Esophagus squamous epithelium (tissue), 5 donors: ENCODE data around the gene ALOX15B. TPM values are rescaled to one million over a fixed set of nuclear protein-coding genes. Genes with fewer than 3 reads are reported as not detected.

Source experiments
- DNase-seq: peaks from one replicate; lab custom pipeline; 2025; lab: John Stamatoyannopoulos, UW
- H3K27ac ChIP-seq, 4 donors: fragments of 200-600 bp; sonication (generic); one replicate each; pipeline ENCODE4 v1.5.1; 2016 to 2019; ENCODE audit warnings: mild to moderate bottlenecking in 1 of 4
- H3K27me3 ChIP-seq, 4 donors: fragments of 200-600 bp; sonication (generic); 1 replicate in 3 of 4; 2 replicates in 1 of 4; pipeline versions ENCODE4 v1.5.1 to v1.6.0; 2017 to 2021; ENCODE audit warnings: antibody characterized with exemption in 1 of 4
- H3K36me3 ChIP-seq, 3 donors: fragments of 200-600 bp; sonication (generic); one replicate each; pipeline ENCODE4 v1.5.1; 2016 to 2019
- H3K4me1 ChIP-seq, 3 donors: fragments of 200-600 bp; sonication (generic); one replicate each; pipeline ENCODE4 v1.5.1; 2017 to 2019
- H3K4me3 ChIP-seq, 4 donors: fragments of 200-600 bp; sonication (generic); 1 replicate in 3 of 4; 2 replicates in 1 of 4; pipeline ENCODE4 v1.5.1; 2016 to 2019; ENCODE audit warnings: mild to moderate bottlenecking in 2 of 4, moderate library complexity in 1 of 4
- H3K9me3 ChIP-seq, 3 donors: fragments of 200-600 bp; sonication (generic); one replicate each; pipeline ENCODE4 v1.5.1; 2016 to 2019
- POLR2A ChIP-seq, 4 donors: fragments of 450-650 bp; IDR thresholded peaks; one replicate each; pipeline ENCODE4 v1.6.1; 2017; ENCODE audit warnings: antibody characterized with exemption in 4 of 4, mild to moderate bottlenecking in 4 of 4, moderate library complexity in 3 of 4
- WGBS, 2 donors: methylation state at CpG; one replicate each; pipeline ENCODE4 v1.1.5; 2018; 5-methylcytosine and 5-hydroxymethylcytosine counted together
- intact Hi-C: fragments of 100-400 bp; cut with DNase I; formaldehyde crosslinking; loops from one replicate; pipeline ENCODE4 v1.15.0; 2022
- total RNA-seq, 4 donors: library from RNA; depleted of rRNA; stranded (reverse); fragments of >200 nt; gene quantifications; one replicate each; pipeline ENCODE4 v1.1.0, GENCODE V29; 2016
- TF ChIP-seq, protein P1 (sequence below), 6 experiments: fragments of 450-650 bp in 4 of 6; fragments of 200-600 bp in 2 of 6; sonication (generic) in 2 of 6; IDR thresholded peaks; one replicate each; pipeline ENCODE4 v1.5.1; 2016 to 2019; ENCODE audit warnings: antibody characterized with exemption in 6 of 6, mild to moderate bottlenecking in 4 of 6, moderate library complexity in 4 of 6
- donor health status: DM: yes; HTN: yes; CAD: no.

Gene ALOX15B
- total RNA-seq, 4 donors from 2014 or later: 24.0 to 104 (median 50.5) TPM

DNA sequence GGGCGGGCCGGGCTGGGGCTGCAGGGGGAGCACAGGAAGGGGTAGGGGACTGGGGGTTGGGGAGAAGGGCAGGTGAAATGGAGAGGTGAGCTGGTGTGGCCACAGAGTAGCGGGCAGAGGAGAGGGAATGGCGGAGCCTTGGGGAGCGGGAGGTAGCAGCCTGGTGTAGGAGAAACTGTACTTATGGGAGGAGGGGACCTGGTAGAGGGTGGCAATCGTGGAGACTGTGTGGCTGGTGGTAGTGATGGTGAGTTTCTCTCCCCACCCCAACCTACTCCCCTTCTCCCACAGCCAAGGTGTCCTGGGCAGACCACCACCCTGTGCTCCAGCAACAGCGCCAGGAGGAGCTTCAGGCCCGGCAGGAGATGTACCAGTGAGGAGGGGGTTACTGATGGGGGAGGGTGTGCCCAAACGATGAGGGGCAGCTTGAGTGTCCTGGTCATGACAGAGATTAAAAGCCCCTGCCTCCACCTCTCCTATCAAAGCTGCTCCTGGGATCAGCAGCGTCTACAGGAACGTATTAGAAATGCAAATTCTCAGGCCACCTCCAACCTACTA is 831 bp downstream of the ALOX15B start:
- Histone ChIP-seq H3K27ac (peak overlapping the region; percentile 36 to 84 (median 82)), H3K9me3 (no peaks in the 10 kb centered on the region), H3K4me1 (peaks cover 8 to 46% (median 24%) of the 10 kb centered on the region in 3 donors), H3K27me3 (peaks cover 0 to 39% (median 0%) of the 10 kb centered on the region in 4 donors), H3K36me3 (peaks cover 0 to 15% (median 0%) of the 10 kb centered on the region in 3 donors), H3K4me3 (peak overlapping the region; percentile 48 to 69 (median 58))
- 49 to 73% methylated on average over 7 to 9 of the region's 11 CpGs for WGBS, 2 donors
- no peak for TF ChIP-seq POLR2A (IDR thresholded peaks at IDR 0.05)
- TF ChIP-seq, protein P1, sequence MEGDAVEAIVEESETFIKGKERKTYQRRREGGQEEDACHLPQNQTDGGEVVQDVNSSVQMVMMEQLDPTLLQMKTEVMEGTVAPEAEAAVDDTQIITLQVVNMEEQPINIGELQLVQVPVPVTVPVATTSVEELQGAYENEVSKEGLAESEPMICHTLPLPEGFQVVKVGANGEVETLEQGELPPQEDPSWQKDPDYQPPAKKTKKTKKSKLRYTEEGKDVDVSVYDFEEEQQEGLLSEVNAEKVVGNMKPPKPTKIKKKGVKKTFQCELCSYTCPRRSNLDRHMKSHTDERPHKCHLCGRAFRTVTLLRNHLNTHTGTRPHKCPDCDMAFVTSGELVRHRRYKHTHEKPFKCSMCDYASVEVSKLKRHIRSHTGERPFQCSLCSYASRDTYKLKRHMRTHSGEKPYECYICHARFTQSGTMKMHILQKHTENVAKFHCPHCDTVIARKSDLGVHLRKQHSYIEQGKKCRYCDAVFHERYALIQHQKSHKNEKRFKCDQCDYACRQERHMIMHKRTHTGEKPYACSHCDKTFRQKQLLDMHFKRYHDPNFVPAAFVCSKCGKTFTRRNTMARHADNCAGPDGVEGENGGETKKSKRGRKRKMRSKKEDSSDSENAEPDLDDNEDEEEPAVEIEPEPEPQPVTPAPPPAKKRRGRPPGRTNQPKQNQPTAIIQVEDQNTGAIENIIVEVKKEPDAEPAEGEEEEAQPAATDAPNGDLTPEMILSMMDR (IDR thresholded peaks at IDR 0.05): no peak
- intact Hi-C loops: loop anchor here (10.0 kb wide), 1 partner anchor 45 kb away; no protein-coding TSS in a partner anchor
- no peak for DNase-seq

DNA sequence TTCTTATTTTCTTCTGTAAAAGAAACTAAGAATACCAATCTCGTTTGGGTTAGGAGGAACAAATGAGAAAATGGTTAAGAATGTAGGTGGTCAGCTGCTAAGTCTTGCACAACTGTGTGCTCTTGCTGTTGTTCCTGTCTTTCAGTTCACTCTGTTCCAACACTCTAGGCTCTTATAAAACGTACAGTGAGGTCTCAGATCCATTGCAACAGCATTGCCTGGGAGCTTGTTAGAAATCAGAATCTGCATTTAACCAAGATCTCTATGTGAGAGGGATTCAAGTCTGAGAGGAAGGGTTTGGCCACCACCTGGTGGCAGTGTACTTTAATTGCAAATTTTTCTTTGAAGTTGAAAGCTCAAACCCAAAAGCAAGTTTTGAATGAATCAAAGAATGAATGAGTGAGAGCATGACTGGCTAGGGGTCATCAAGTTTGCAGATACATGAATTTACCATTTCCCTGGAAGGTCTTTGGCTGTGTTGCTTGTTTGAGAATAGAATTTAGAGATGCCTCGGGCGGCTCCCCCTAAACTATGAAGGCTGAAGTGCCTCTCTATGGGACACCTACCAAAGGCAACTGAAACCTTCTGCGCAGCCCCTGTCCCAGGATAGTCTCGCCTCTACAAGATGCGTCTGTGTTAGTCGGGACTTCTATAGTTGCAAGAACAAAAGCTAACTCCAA is 2.5 kb downstream of the ALOX15B start:
- intact Hi-C loops: loop anchor here (10.0 kb wide), 1 partner anchor 47 kb away; no protein-coding TSS in a partner anchor
- WGBS, 2 donors: 51 to 59% methylated on average over 7 to 8 of the region's 8 CpGs
- TF ChIP-seq POLR2A (IDR thresholded peaks at IDR 0.05): no peak
- TF ChIP-seq, protein P1 (IDR thresholded peaks at IDR 0.05): peak; percentile 50 to 82 (median 63)

DNA sequence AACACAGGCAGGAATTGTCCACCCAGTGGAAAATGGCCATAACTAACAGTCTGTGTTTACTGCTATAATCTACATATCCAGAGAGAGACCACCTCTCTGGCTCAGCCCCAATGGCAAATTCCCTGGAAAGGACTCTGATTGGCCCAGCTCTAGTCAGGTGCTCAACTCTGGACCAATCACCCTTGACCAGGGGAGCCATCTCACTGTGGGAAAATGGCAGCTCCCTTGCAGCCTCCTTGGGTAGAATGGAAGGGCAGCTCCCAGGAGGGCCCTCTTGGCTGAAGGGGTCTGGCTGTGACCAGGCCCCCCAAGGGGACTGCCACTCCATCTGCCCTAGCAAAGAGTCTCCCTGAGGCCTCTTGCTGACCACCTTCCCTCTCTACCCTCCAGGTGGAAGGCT is 3.1 kb downstream of the ALOX15B start:
- no peak for DNase-seq
- Histone ChIP-seq H3K4me3 (no peak overlapping the region), H3K27me3 (peaks cover 0 to 59% (median 0%) of the 10 kb centered on the region in 4 donors)

More for the DNA sequence above, 2.5 kb downstream of the ALOX15B start:
- H3K27me3 ChIP-seq: peaks cover 0 to 53% (median 0%) of the 10 kb centered on the region in 4 donors
- H3K4me1 ChIP-seq: peaks cover 8 to 46% (median 24%) of the 10 kb centered on the region in 3 donors
- peak overlapping the region; percentile 81 to 89 (median 84) for H3K27ac ChIP-seq
- peak overlapping the region in 2 of 4 donors; percentile 37 to 56 for H3K4me3 ChIP-seq
- H3K9me3 ChIP-seq: no peaks in the 10 kb centered on the region
- DNase-seq: no peak
- peaks cover 0 to 15% (median 0%) of the 10 kb centered on the region in 3 donors for H3K36me3 ChIP-seq

DNA sequence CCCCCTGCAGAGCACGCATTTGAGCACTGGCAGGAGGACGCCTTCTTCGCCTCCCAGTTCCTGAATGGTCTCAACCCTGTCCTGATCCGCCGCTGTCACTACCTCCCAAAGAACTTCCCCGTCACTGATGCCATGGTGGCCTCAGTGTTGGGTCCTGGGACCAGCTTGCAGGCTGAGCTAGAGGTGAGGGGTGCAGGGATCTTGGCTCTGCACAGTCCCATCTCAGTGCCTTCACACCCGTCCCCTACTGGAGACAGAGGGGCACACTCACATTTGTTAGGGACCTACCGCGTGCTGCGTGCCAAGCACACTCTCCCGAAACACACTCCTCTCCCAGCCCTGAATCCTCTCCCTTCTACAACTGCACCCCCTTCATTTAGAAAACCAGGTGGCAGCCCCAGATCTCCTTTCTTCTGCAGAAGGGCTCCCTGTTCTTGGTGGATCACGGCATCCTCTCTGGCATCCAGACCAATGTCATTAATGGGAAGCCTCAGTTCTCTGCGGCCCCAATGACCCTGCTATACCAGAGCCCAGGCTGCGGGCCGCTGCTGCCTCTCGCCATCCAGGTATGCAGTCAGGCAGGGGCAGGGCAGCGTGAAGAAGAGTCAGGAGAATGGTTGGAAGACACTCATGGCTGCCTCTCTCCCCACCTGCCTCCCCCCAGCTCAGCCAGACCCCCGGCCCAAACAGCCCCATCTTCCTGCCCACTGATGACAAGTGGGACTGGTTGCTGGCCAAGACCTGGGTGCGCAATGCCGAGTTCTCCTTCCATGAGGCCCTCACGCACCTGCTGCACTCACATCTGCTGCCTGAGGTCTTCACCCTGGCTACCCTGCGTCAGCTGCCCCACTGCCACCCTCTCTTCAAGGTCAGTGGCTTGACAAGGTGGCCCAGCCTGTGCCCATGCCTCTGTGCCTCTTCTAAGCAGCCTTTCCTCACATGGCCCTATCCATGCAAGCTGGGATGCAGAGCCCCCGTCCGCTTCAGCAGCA is 6.3 kb downstream of the ALOX15B start:
- intact Hi-C loops: loop anchor here (5.0 to 10.0 kb wide), 3 partner anchors 33 to 138 kb away; no protein-coding TSS in a partner anchor
- H3K27ac ChIP-seq: no peak overlapping the region
- no peak for TF ChIP-seq POLR2A (IDR thresholded peaks at IDR 0.05)
- TF ChIP-seq, protein P1 (IDR thresholded peaks at IDR 0.05): no peak
- H3K9me3 ChIP-seq: no peaks in the 10 kb centered on the region
- DNase-seq: no peak
- peaks cover 8 to 25% (median 9%) of the 10 kb centered on the region in 3 donors for H3K4me1 ChIP-seq
- H3K4me3 ChIP-seq: no peak overlapping the region
- peaks cover 0 to 36% (median 0%) of the 10 kb centered on the region in 4 donors for H3K27me3 ChIP-seq
- WGBS, 2 donors: 69 to 88% methylated on average over 10 of the region's 24 CpGs
- peaks cover 0 to 15% (median 0%) of the 10 kb centered on the region in 3 donors for H3K36me3 ChIP-seq

More for the DNA sequence above, 3.1 kb downstream of the ALOX15B start:
- peak overlapping the region in 1 of 4 donors; percentile 31 for H3K27ac ChIP-seq
- TF ChIP-seq, protein P1 (IDR thresholded peaks at IDR 0.05): no peak
- no peak for TF ChIP-seq POLR2A (IDR thresholded peaks at IDR 0.05)
- no peaks in the 10 kb centered on the region for H3K9me3 ChIP-seq
- H3K4me1 ChIP-seq: peaks cover 8 to 46% (median 24%) of the 10 kb centered on the region in 3 donors
- intact Hi-C loops: loop anchor here (10.0 kb wide), 1 partner anchor 47 kb away; no protein-coding TSS in a partner anchor
- peaks cover 0 to 15% (median 0%) of the 10 kb centered on the region in 3 donors for H3K36me3 ChIP-seq
